ENCODE measurements around the gene APEH.
A peak's percentile ranks its signal among the peaks of the same experiment; 100 is the strongest.

The APEH gene

GRCh38 chr3:49665822-49666519, 8.2 kb upstream of the APEH start:
- no peak for TF ChIP-seq Cebpa-rat (IDR thresholded peaks at IDR 0.05)
- H4K20me1 ChIP-seq, result peaks cover 6% of the 10 kb centered on the region; the same call in 1 of the 2 replicates
- H3K36me3 ChIP-seq, result no peaks in the 10 kb centered on the region
- H3K9me3 ChIP-seq, result no peaks in the 10 kb centered on the region
- H3K4me2 ChIP-seq, result no peak overlapping the region
- peaks cover 33% of the 10 kb centered on the region for H3K4me1 ChIP-seq
- H3K27ac ChIP-seq, result no peak overlapping the region
- no peak overlapping the region for H3K4me3 ChIP-seq
- H3K27me3 ChIP-seq, result no peaks in the 10 kb centered on the region
- no peak overlapping the region for H3K9ac ChIP-seq

- Histone ChIP-seq H3K4me1 (peaks cover 39% of the 10 kb centered on the region), H3K9ac (no peak overlapping the region), H4K20me1 (peaks cover 12% of the 10 kb centered on the region; the same call in 1 of the 2 replicates), H3K4me2 (no peak overlapping the region), H3K27me3 (no peaks in the 10 kb centered on the region), H3K36me3 (no peaks in the 10 kb centered on the region), H3K9me3 (no peaks in the 10 kb centered on the region), H3K4me3 (no peak overlapping the region), H3K27ac (no peak overlapping the region)
- no peak for TF ChIP-seq Cebpa-rat (IDR thresholded peaks at IDR 0.05)
Measured at GRCh38 chr3:49666592-49666991, 7.6 kb upstream of the APEH start.

- Histone ChIP-seq H3K4me3 (no peak overlapping the region), H3K4me2 (no peak overlapping the region), H3K9me3 (no peaks in the 10 kb centered on the region), H3K4me1 (peaks cover 39% of the 10 kb centered on the region), H3K27ac (no peak overlapping the region), H4K20me1 (peaks cover 13% of the 10 kb centered on the region; the same call in 1 of the 2 replicates), H3K36me3 (no peaks in the 10 kb centered on the region), H3K9ac (no peak overlapping the region), H3K27me3 (no peaks in the 10 kb centered on the region)
- no peak for TF ChIP-seq Cebpa-rat (IDR thresholded peaks at IDR 0.05)
Measured at GRCh38 chr3:49667701-49668413, 6.3 kb upstream of the APEH start.

- no peak for TF ChIP-seq Cebpa-rat (IDR thresholded peaks at IDR 0.05)
- H3K4me3 ChIP-seq, result no peak overlapping the region
Measured at GRCh38 chr3:49668414-49668797, 5.7 kb upstream of the APEH start.

GRCh38 chr3:49668861-49669260, 5.3 kb upstream of the APEH start:
- peaks cover 13% of the 10 kb centered on the region; the same call in 1 of the 2 replicates for H4K20me1 ChIP-seq
- no peaks in the 10 kb centered on the region for H3K27me3 ChIP-seq
- peaks cover 42% of the 10 kb centered on the region for H3K4me1 ChIP-seq
- TF ChIP-seq Cebpa-rat (IDR thresholded peaks at IDR 0.05), result no peak
- no peak overlapping the region for H3K27ac ChIP-seq
- H3K4me3 ChIP-seq, result no peak overlapping the region
- no peak overlapping the region for H3K9ac ChIP-seq
- H3K9me3 ChIP-seq, result no peaks in the 10 kb centered on the region
- H3K4me2 ChIP-seq, result 0 out of 2 replicates have a peak overlapping the region, but pooled peaks have one; percentile 17
- no peaks in the 10 kb centered on the region for H3K36me3 ChIP-seq

More at GRCh38 chr3:49668414-49668797, 5.7 kb upstream of the APEH start:
- Histone ChIP-seq H3K36me3 (no peaks in the 10 kb centered on the region), H3K9me3 (no peaks in the 10 kb centered on the region), H3K4me1 (peaks cover 42% of the 10 kb centered on the region), H3K4me2 (0 out of 2 replicates have a peak overlapping the region, but pooled peaks have one; percentile 17), H3K27ac (no peak overlapping the region), H4K20me1 (peaks cover 13% of the 10 kb centered on the region; the same call in 1 of the 2 replicates), H3K27me3 (no peaks in the 10 kb centered on the region), H3K9ac (no peak overlapping the region)

GRCh38 chr3:49669352-49669751, 4.8 kb upstream of the APEH start:
- no peak for TF ChIP-seq Cebpa-rat (IDR thresholded peaks at IDR 0.05)
- no peaks in the 10 kb centered on the region for H3K27me3 ChIP-seq
- peaks cover 42% of the 10 kb centered on the region for H3K4me1 ChIP-seq
- H3K36me3 ChIP-seq, result no peaks in the 10 kb centered on the region
- H3K27ac ChIP-seq, result no peak overlapping the region
- H3K4me2 ChIP-seq, result no peak overlapping the region
- peaks cover 13% of the 10 kb centered on the region; the same call in 1 of the 2 replicates for H4K20me1 ChIP-seq
- H3K9ac ChIP-seq, result no peak overlapping the region
- no peak overlapping the region for H3K4me3 ChIP-seq
- no peaks in the 10 kb centered on the region for H3K9me3 ChIP-seq

- Histone ChIP-seq H4K20me1 (peaks cover 24% of the 10 kb centered on the region; the same call in 1 of the 2 replicates), H3K9me3 (no peaks in the 10 kb centered on the region), H3K9ac (peak overlapping the region; percentile 33; the same call in 1 of the 2 replicates), H3K36me3 (peaks cover 6% of the 10 kb centered on the region; the same call in 1 of the 2 replicates), H3K4me2 (no peak overlapping the region), H3K4me3 (no peak overlapping the region), H3K27me3 (no peaks in the 10 kb centered on the region), H3K27ac (no peak overlapping the region), H3K4me1 (peaks cover 55% of the 10 kb centered on the region)
- no peak for TF ChIP-seq Cebpa-rat (IDR thresholded peaks at IDR 0.05)
Measured at GRCh38 chr3:49670940-49671290, 3.2 kb upstream of the APEH start.

- Histone ChIP-seq H3K27ac (no peak overlapping the region), H3K4me3 (no peak overlapping the region), H3K27me3 (no peaks in the 10 kb centered on the region), H3K4me2 (peak overlapping the region; percentile 99), H3K36me3 (peaks cover 13% of the 10 kb centered on the region), H3K9ac (no peak overlapping the region; the same call in 1 of the 2 replicates), H3K4me1 (peaks cover 62% of the 10 kb centered on the region), H3K9me3 (no peaks in the 10 kb centered on the region), H4K20me1 (peaks cover 31% of the 10 kb centered on the region; the same call in 1 of the 2 replicates)
- no peak for TF ChIP-seq Cebpa-rat (IDR thresholded peaks at IDR 0.05)
Measured at GRCh38 chr3:49671291-49672288, 2.6 kb upstream of the APEH start.

- no peak for TF ChIP-seq Cebpa-rat (IDR thresholded peaks at IDR 0.05)
- peak overlapping the region; percentile 99 for H3K4me2 ChIP-seq
- H3K9me3 ChIP-seq, result no peaks in the 10 kb centered on the region
- H3K27ac ChIP-seq, result peak overlapping the region; percentile 95
- H3K27me3 ChIP-seq, result no peaks in the 10 kb centered on the region
- H3K9ac ChIP-seq, result peak overlapping the region; percentile 89
- peak overlapping the region; percentile 94 for H3K4me3 ChIP-seq
- peaks cover 61% of the 10 kb centered on the region for H3K4me1 ChIP-seq
- peaks cover 29% of the 10 kb centered on the region for H3K36me3 ChIP-seq
- H4K20me1 ChIP-seq, result peaks cover 42% of the 10 kb centered on the region; the same call in 1 of the 2 replicates
Measured at GRCh38 chr3:49673121-49673714, 933 bp upstream of the APEH start.

Measured in BLaER1 (cell line).